C4-2B (cell line): ENCODE measurements around the gene RNLS.
A peak's percentile ranks its signal among the peaks of the same experiment; 100 is the strongest.

Experiments
- ZFX ChIP-seq: fragments of 450-650 bp; IDR thresholded peaks from 2 replicates; pipeline ENCODE4 v1.6.1; 2017
- TF ChIP-seq, protein P1 (sequence below): fragments of 450-650 bp; conservative IDR thresholded peaks from 2 replicates; pipeline ENCODE4 v1.5.1; 2017; ENCODE audit warnings: mild to moderate bottlenecking

DNA sequence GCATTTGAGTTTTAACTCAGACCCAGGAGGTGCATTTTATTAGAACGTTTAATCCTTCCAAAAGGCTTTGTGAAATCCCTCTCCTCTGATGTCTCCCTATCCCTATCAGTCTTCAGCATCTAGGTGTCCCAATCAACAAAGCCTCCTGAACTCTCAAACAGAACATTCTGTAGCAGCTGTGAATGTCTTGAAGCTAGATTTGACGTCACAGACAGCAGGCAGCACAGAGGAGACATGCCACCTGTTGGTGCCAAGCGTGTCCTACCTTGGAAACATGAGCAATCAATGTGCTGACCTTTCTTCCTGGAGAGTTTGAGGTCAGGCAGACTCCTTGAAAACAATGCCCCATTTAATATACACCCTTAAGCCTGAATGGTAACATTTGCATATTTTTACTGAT is 125.5 kb downstream of the RNLS start:
- TF ChIP-seq, protein P1, sequence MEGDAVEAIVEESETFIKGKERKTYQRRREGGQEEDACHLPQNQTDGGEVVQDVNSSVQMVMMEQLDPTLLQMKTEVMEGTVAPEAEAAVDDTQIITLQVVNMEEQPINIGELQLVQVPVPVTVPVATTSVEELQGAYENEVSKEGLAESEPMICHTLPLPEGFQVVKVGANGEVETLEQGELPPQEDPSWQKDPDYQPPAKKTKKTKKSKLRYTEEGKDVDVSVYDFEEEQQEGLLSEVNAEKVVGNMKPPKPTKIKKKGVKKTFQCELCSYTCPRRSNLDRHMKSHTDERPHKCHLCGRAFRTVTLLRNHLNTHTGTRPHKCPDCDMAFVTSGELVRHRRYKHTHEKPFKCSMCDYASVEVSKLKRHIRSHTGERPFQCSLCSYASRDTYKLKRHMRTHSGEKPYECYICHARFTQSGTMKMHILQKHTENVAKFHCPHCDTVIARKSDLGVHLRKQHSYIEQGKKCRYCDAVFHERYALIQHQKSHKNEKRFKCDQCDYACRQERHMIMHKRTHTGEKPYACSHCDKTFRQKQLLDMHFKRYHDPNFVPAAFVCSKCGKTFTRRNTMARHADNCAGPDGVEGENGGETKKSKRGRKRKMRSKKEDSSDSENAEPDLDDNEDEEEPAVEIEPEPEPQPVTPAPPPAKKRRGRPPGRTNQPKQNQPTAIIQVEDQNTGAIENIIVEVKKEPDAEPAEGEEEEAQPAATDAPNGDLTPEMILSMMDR = peak; percentile 9; the same call in 1 of the 2 replicates
- no peak for TF ChIP-seq ZFX
